ENCODE results near the gene GFRA4. TPM values are rescaled to one million over a fixed set of nuclear protein-coding genes. Genes with fewer than 3 reads are reported as not detected.
A peak's percentile ranks its signal among the peaks of the same experiment; 100 is the strongest.

The GFRA4 gene
- total and polyA plus RNA-seq, 10 donors: not detected

GRCh38 chr20:3706774-3707507 is 43.7 kb upstream of the GFRA4 start:
- peak; percentile 42 for DNase-seq
- H3K27me3 ChIP-seq (replicated peaks in 1 of 7): peaks cover 0 to 17% (median 0%) of the 10 kb centered on the region in 7 donors
- peaks cover 0 to 14% (median 0%) of the 10 kb centered on the region in 6 donors for H3K36me3 ChIP-seq
- no peak overlapping the region for H3K4me3 ChIP-seq
- peaks cover 7 to 30% (median 21%) of the 10 kb centered on the region in 6 donors for H3K4me1 ChIP-seq
- no peak for TF ChIP-seq POLR2A (IDR thresholded peaks at IDR 0.05)
- TF ChIP-seq POLR2AphosphoS5 (IDR thresholded peaks at IDR 0.05): no peak
- no peak for TF ChIP-seq CTCF (IDR thresholded peaks at IDR 0.05 in 8 of 11, conservative IDR thresholded peaks at IDR 0.05 in 3 of 11)
- no peaks in the 10 kb centered on the region for H3K9me3 ChIP-seq
- WGBS, 5 donors: 77 to 89% (median 79%) methylated on average over 8 to 10 of the region's 10 CpGs
- no peak overlapping the region for H3K27ac ChIP-seq
- intact Hi-C loops (cut with DNase I; ENCODE audit: low total_unique reads): no loop called here

- TF ChIP-seq POLR2A (IDR thresholded peaks at IDR 0.05) (no peak), CTCF (IDR thresholded peaks at IDR 0.05 in 8 of 11, conservative IDR thresholded peaks at IDR 0.05 in 3 of 11) (no peak), POLR2AphosphoS5 (IDR thresholded peaks at IDR 0.05) (no peak)
These were observed 43.0 kb upstream of the GFRA4 start for GRCh38 chr20:3705970-3706739.

GRCh38 chr20:3705491-3705969 is 42.3 kb upstream of the GFRA4 start:
- H3K4me1 ChIP-seq: peaks cover 0 to 16% (median 9%) of the 10 kb centered on the region in 6 donors
- H3K27me3 ChIP-seq (replicated peaks in 1 of 7): peaks cover 0 to 10% (median 0%) of the 10 kb centered on the region in 7 donors
- intact Hi-C loops (cut with DNase I; ENCODE audit: low total_unique reads): no loop called here
- no peaks in the 10 kb centered on the region for H3K9me3 ChIP-seq
- TF ChIP-seq POLR2A (IDR thresholded peaks at IDR 0.05) (no peak), CTCF (IDR thresholded peaks at IDR 0.05 in 8 of 11, conservative IDR thresholded peaks at IDR 0.05 in 3 of 11) (no peak), POLR2AphosphoS5 (IDR thresholded peaks at IDR 0.05) (no peak)
- H3K36me3 ChIP-seq: peaks cover 0 to 14% (median 0%) of the 10 kb centered on the region in 6 donors
- no peak overlapping the region for H3K27ac ChIP-seq
- 77 to 87% (median 85%) methylated on average over 11 to 14 of the region's 14 CpGs for WGBS, 5 donors
- no peak overlapping the region for H3K4me3 ChIP-seq
- DNase-seq: no peak

More at GRCh38 chr20:3705970-3706739, 43.0 kb upstream of the GFRA4 start:
- peaks cover 0 to 17% (median 0%) of the 10 kb centered on the region in 7 donors for H3K27me3 ChIP-seq (replicated peaks in 1 of 7)
- peak; percentile 69 for DNase-seq
- 90 to 94% (median 93%) methylated on average over 20 to 31 of the region's 31 CpGs for WGBS, 5 donors
- H3K9me3 ChIP-seq: no peaks in the 10 kb centered on the region
- H3K4me3 ChIP-seq: no peak overlapping the region
- intact Hi-C loops (cut with DNase I; ENCODE audit: low total_unique reads): no loop called here
- peaks cover 0 to 14% (median 0%) of the 10 kb centered on the region in 6 donors for H3K36me3 ChIP-seq
- peaks cover 6 to 22% (median 15%) of the 10 kb centered on the region in 6 donors for H3K4me1 ChIP-seq
- no peak overlapping the region for H3K27ac ChIP-seq

Data from spleen (tissue), 11 donors.